Neutrophil (primary cell): ENCODE data around the gene ABAT.

Experiments used
- H3K27ac ChIP-seq: fragments of 200-600 bp; sonication (generic); 2 replicates; pipeline ENCODE4 v1.5.1; 2016; ENCODE audit warnings: mild to moderate bottlenecking, moderate library complexity
- H3K27me3 ChIP-seq: fragments of 200-600 bp; sonication (generic); 2 replicates; pipeline ENCODE4 v1.6.0; 2016; ENCODE audit warnings: mild to moderate bottlenecking
- H3K36me3 ChIP-seq: fragments of 200-600 bp; sonication (generic); 2 replicates; pipeline ENCODE4 v1.5.1; 2017
- H3K4me1 ChIP-seq, 2 experiments: fragments of 200-600 bp in 1 of 2; sonication (generic) in 1 of 2; 1 replicate in 1 of 2; 2 replicates in 1 of 2; pipeline versions ENCODE4 v1.5.1 to v1.6.1; 2013 to 2016; ENCODE audit warnings: low read depth in 1 of 2, low read length in 1 of 2, mild to moderate bottlenecking in 1 of 2, moderate library complexity in 1 of 2; ENCODE audit not compliant: control insufficient read depth in 1 of 2, insufficient read depth in 1 of 2
- H3K4me3 ChIP-seq, 2 experiments: fragments of 200-600 bp in 1 of 2; sonication (generic) in 1 of 2; 1 replicate in 1 of 2; 2 replicates in 1 of 2; pipeline ENCODE4 v1.5.1; 2013 to 2016; ENCODE audit warnings: low read depth in 1 of 2, low read length in 1 of 2, mild to moderate bottlenecking in 1 of 2, moderate library complexity in 1 of 2
- H3K9me3 ChIP-seq: fragments of 200-600 bp; sonication (generic); 2 replicates; pipeline ENCODE4 v1.5.1; 2016
- CTCF ChIP-seq: fragments of 200-600 bp; sonication (generic); IDR thresholded peaks from 2 replicates; pipeline ENCODE4 v1.5.1; 2016; ENCODE audit warnings: antibody characterized with exemption

ABAT gene

GRCh38 chr16:8678068-8678927 is 3.9 kb downstream of the ABAT start:
- Histone ChIP-seq H3K9me3 (no peaks in the 10 kb centered on the region), H3K36me3 (no peaks in the 10 kb centered on the region), H3K27me3 (peaks cover 18% of the 10 kb centered on the region), H3K4me1 (peaks cover 12 to 20% of the 10 kb centered on the region in 2 experiments), H3K4me3 (no peak overlapping the region), H3K27ac (no peak overlapping the region)
- no peak for TF ChIP-seq CTCF

GRCh38 chr16:8679151-8679550 is 4.7 kb downstream of the ABAT start:
- peaks cover 13% of the 10 kb centered on the region for H3K27me3 ChIP-seq
- peaks cover 7 to 12% of the 10 kb centered on the region in 2 experiments for H3K4me1 ChIP-seq
- TF ChIP-seq CTCF: no peak
- H3K27ac ChIP-seq: no peak overlapping the region
- H3K36me3 ChIP-seq: no peaks in the 10 kb centered on the region
- H3K4me3 ChIP-seq: no peak overlapping the region
- H3K9me3 ChIP-seq: no peaks in the 10 kb centered on the region

GRCh38 chr16:8682551-8683259 is 8.3 kb downstream of the ABAT start:
- H3K4me1 ChIP-seq: no peaks in the 10 kb centered on the region
- no peak overlapping the region for H3K4me3 ChIP-seq
- no peak for TF ChIP-seq CTCF
- no peaks in the 10 kb centered on the region for H3K27me3 ChIP-seq
- no peak overlapping the region for H3K27ac ChIP-seq
- H3K9me3 ChIP-seq: no peaks in the 10 kb centered on the region
- H3K36me3 ChIP-seq: peaks cover 7% of the 10 kb centered on the region

GRCh38 chr16:8683640-8684039 is 9.2 kb downstream of the ABAT start:
- H3K36me3 ChIP-seq: peaks cover 7% of the 10 kb centered on the region
- TF ChIP-seq CTCF: no peak
- no peaks in the 10 kb centered on the region for H3K27me3 ChIP-seq

GRCh38 chr16:8685617-8686016 is 11.2 kb downstream of the ABAT start:
- H3K9me3 ChIP-seq: no peaks in the 10 kb centered on the region
- H3K4me3 ChIP-seq: no peak overlapping the region
- H3K36me3 ChIP-seq: peaks cover 7% of the 10 kb centered on the region
- TF ChIP-seq CTCF: no peak
- H3K27ac ChIP-seq: no peak overlapping the region
- no peaks in the 10 kb centered on the region for H3K27me3 ChIP-seq
- H3K4me1 ChIP-seq: no peaks in the 10 kb centered on the region

More at GRCh38 chr16:8683640-8684039, 9.2 kb downstream of the ABAT start:
- no peak overlapping the region for H3K27ac ChIP-seq
- no peaks in the 10 kb centered on the region for H3K9me3 ChIP-seq
- no peak overlapping the region for H3K4me3 ChIP-seq
- H3K4me1 ChIP-seq: no peaks in the 10 kb centered on the region
